Stomach smooth muscle (tissue), 2 donors: ENCODE measurements around the gene NANS.
"Not testable (repeated sequence)": the region's sequence is repeated elsewhere in the genome, so short reads cannot be mapped to it uniquely, and the experiment has no call there.

Experiments
- H3K27ac ChIP-seq: one replicate; pipeline ENCODE4 v1.7.0; 2013; ENCODE audit warnings: mild to moderate bottlenecking, low read length, inconsistent platforms
- H3K27me3 ChIP-seq, 2 donors: one replicate each; pipeline ENCODE4 v1.7.0; 2013; ENCODE audit warnings: low read length in 2 of 2; ENCODE audit not compliant: insufficient read depth in 2 of 2, control insufficient read depth in 1 of 2
- H3K36me3 ChIP-seq, 2 donors: one replicate each; pipeline ENCODE4 v1.7.0; 2013; ENCODE audit warnings: low read length in 2 of 2; ENCODE audit not compliant: control insufficient read depth in 2 of 2, insufficient read depth in 2 of 2
- H3K4me1 ChIP-seq: one replicate; pipeline ENCODE4 v1.7.0; 2013; ENCODE audit warnings: low read length; ENCODE audit not compliant: control insufficient read depth, insufficient read depth
- H3K4me3 ChIP-seq, 2 donors: one replicate each; pipeline ENCODE4 v1.7.0; 2013; ENCODE audit warnings: low read length in 2 of 2
- H3K9ac ChIP-seq, 2 donors: one replicate each; pipeline ENCODE4 v1.7.0; 2013; ENCODE audit warnings: low read length in 2 of 2, mild to moderate bottlenecking in 1 of 2
- H3K9me3 ChIP-seq, 2 donors: one replicate each; pipeline ENCODE4 v1.7.0; 2013; ENCODE audit warnings: low read length in 2 of 2; ENCODE audit not compliant: control insufficient read depth in 2 of 2
- donor health status: healthy.
- donor health status: Pancreatic carcinoma.

The NANS gene

DNA sequence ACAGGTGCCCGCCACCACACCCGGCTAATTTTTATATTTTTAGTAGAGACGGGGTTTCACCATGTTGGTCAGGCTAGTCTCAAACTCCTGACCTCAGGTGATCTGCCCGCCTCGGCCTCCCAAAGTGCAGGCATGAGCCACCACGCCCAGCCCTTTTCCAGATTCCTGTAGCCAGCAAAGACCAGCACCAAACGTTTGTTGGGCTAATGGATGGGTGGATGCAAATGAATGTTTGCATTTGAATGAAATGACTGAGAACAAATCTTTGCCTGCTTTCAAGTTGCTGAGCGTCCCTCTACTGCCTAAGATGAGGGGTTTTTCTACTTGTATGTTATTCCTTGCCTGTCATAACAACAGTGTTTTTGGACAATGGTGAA lies 20.0 kb downstream of the NANS start:
- H3K36me3 ChIP-seq = peaks cover 16 to 17% of the 10 kb centered on the region in 2 donors
- H3K4me1 ChIP-seq, H3K27ac ChIP-seq, H3K9ac ChIP-seq, H3K4me3 ChIP-seq, H3K27me3 ChIP-seq, H3K9me3 ChIP-seq: not testable (repeated sequence)

GRCh38 chr9:98078895-98079294 lies 22.4 kb downstream of the NANS start:
- Histone ChIP-seq H3K9ac (no peak overlapping the region), H3K4me3 (no peak overlapping the region), H3K27me3 (no peaks in the 10 kb centered on the region), H3K9me3 (no peaks in the 10 kb centered on the region), H3K27ac (no peak overlapping the region), H3K4me1 (peaks cover 6% of the 10 kb centered on the region), H3K36me3 (peaks cover 32 to 34% of the 10 kb centered on the region in 2 donors)

- no peak overlapping the region for H3K27ac ChIP-seq
- no peaks in the 10 kb centered on the region for H3K27me3 ChIP-seq
- H3K36me3 ChIP-seq = peaks cover 32 to 34% of the 10 kb centered on the region in 2 donors
- no peaks in the 10 kb centered on the region for H3K9me3 ChIP-seq
- H3K4me1 ChIP-seq = no peaks in the 10 kb centered on the region
- H3K9ac ChIP-seq = no peak overlapping the region
- no peak overlapping the region for H3K4me3 ChIP-seq
Measured at GRCh38 chr9:98080326-98080725, 23.8 kb downstream of the NANS start.

DNA sequence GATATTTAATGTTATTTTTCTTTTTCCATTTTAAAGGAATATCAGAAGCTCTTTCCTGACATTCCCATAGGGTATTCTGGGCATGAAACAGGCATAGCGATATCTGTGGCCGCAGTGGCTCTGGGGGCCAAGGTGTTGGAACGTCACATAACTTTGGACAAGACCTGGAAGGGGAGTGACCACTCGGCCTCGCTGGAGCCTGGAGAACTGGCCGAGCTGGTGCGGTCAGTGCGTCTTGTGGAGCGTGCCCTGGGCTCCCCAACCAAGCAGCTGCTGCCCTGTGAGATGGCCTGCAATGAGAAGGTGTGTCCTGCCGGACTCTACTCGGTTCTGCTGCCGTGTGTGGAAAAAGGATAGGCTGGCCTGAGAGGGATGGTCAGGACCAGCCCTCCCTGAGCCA lies 24.2 kb downstream of the NANS start:
- no peaks in the 10 kb centered on the region for H3K27me3 ChIP-seq
- no peak overlapping the region for H3K27ac ChIP-seq
- H3K4me3 ChIP-seq = no peak overlapping the region
- H3K9ac ChIP-seq = no peak overlapping the region
- no peaks in the 10 kb centered on the region for H3K4me1 ChIP-seq
- H3K36me3 ChIP-seq = peaks cover 32 to 34% of the 10 kb centered on the region in 2 donors
- no peaks in the 10 kb centered on the region for H3K9me3 ChIP-seq

DNA sequence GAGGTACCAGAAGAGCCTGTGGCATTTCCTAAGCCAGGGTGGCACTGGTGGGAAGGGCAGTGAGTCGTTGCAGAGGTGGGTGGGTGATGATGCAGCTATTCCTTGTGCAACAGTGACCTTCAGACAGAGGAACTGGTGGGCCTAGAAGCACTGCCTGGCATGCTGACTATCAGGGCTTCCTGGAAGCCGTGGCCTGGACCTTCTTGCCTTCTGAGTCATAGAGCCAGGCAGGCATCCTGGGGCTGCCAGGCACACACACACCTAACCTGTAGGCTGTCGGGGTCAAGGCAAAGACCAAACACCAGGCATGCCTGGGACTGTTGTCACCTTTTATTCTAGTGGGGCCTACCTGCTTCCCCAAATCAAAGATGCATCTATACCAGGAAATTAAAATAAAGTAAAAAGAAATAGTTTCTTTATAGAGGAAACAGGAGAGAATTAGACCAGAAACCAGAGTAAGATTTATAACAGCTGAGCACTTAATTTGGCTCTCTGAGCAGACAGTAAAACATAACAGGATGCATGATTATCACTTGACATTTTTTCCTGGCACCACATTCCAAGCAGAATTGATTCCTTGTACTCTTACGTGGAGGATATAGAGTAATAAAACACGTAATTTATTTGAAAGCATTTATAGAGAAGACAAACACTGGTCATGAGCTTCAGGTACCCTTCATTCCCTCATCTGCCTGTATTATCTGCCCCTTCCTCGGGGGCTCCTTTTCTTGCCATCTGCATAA lies 25.1 kb downstream of the NANS start:
- Histone ChIP-seq H3K9me3 (no peaks in the 10 kb centered on the region), H3K4me3 (no peak overlapping the region), H3K27me3 (no peaks in the 10 kb centered on the region), H3K4me1 (no peaks in the 10 kb centered on the region), H3K27ac (no peak overlapping the region), H3K9ac (no peak overlapping the region), H3K36me3 (peaks cover 32 to 34% of the 10 kb centered on the region in 2 donors)

DNA sequence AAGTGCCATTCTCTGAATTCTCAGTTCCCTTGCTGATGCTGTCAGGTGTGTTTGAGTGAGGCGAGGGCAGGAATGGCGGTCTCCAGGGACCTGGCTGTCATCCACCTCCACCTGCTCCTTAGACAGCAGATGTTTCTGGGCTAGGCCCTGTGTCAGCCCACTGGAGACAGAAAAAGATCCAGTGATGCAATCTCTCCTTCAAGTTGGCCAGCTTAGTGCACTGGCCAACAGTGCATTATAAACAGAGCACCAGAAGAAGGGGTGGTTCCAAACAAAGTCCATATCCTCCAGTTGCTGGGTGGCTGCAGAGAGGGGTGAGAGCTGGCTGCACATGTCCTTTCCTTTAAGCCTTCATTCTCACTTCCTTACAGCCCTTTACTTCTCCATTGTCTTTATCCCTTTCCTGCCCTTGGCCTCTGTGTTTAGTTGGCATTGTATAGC lies 26.5 kb downstream of the NANS start:
- H3K36me3 ChIP-seq = peaks cover 25 to 29% of the 10 kb centered on the region in 2 donors
- H3K27me3 ChIP-seq = no peaks in the 10 kb centered on the region
- H3K4me1 ChIP-seq = peaks cover 4% of the 10 kb centered on the region
- no peak overlapping the region for H3K4me3 ChIP-seq
- H3K9me3 ChIP-seq = no peaks in the 10 kb centered on the region
- no peak overlapping the region for H3K9ac ChIP-seq
- H3K27ac ChIP-seq = no peak overlapping the region

DNA sequence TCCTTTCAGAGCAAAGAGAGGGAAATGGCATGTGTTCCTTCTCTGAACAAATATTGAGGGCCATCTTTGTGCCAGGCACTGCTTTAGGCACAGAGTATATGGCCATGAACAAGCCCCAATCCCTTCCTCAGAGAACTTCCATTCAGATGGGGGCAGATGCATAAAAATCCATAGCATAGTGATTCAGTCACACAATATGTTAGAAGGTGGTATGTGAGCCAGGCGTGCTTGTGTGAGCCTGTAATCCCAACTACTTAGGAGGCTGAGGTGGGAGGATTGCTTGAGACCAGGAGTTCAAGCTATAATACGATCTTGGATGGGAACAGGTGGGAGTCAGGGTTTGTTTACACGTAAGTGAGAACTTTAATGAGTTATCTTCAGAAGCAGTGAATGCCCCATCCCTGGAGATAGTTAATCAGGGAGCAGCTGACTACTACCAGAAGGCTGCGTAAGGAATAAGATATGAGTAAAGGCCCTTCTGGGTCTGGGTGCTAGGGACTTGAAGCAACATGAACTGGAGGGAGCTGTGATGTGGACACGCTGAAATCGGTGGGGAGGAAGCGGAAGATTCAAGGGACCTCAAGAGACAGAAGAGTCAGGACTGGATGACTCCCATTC lies 27.1 kb downstream of the NANS start:
- Histone ChIP-seq H3K9me3 (no peaks in the 10 kb centered on the region), H3K9ac (no peak overlapping the region), H3K4me1 (peaks cover 4% of the 10 kb centered on the region), H3K36me3 (peaks cover 24 to 29% of the 10 kb centered on the region in 2 donors), H3K27ac (no peak overlapping the region), H3K4me3 (no peak overlapping the region), H3K27me3 (no peaks in the 10 kb centered on the region)

GRCh38 chr9:98084396-98084795 lies 27.9 kb downstream of the NANS start:
- Histone ChIP-seq H3K27me3 (no peaks in the 10 kb centered on the region), H3K27ac (no peak overlapping the region), H3K9me3 (no peaks in the 10 kb centered on the region), H3K4me3 (no peak overlapping the region), H3K9ac (no peak overlapping the region), H3K36me3 (peaks cover 24 to 29% of the 10 kb centered on the region in 2 donors), H3K4me1 (peaks cover 4% of the 10 kb centered on the region)

- Histone ChIP-seq H3K36me3 (peaks cover 24 to 29% of the 10 kb centered on the region in 2 donors), H3K27me3 (no peaks in the 10 kb centered on the region), H3K4me1 (peaks cover 4% of the 10 kb centered on the region), H3K9me3 (no peaks in the 10 kb centered on the region), H3K27ac (no peak overlapping the region), H3K9ac (no peak overlapping the region), H3K4me3 (no peak overlapping the region)
Measured at GRCh38 chr9:98085058-98085457, 28.5 kb downstream of the NANS start.

- Histone ChIP-seq H3K27ac (no peak overlapping the region), H3K4me3 (no peak overlapping the region), H3K9ac (no peak overlapping the region), H3K9me3 (no peaks in the 10 kb centered on the region), H3K4me1 (peaks cover 4% of the 10 kb centered on the region), H3K36me3 (peaks cover 20 to 24% of the 10 kb centered on the region in 2 donors), H3K27me3 (no peaks in the 10 kb centered on the region)
Measured at GRCh38 chr9:98085944-98086343, 29.4 kb downstream of the NANS start.

DNA sequence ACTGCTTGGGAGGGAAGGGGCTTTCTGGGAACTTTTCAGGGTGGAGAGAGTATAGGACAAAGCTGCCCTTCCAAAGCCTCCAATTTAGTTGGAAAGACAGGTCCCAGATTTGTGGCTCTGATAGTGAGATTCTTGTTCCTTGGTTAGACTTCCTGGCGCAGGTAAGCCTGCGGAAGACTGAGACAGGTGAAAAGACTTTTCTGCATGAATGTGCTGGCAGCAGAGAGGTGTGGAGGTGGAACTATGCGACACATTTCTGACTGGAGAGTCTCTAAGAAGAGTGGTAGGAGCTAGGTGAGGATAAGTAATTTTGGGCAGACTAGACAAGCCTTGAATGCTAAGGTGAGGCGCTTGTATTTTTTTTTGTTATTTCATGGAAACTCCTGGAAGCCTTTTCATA lies 29.9 kb downstream of the NANS start:
- Histone ChIP-seq H3K27ac (no peak overlapping the region), H3K9me3 (no peaks in the 10 kb centered on the region), H3K4me3 (no peak overlapping the region), H3K9ac (no peak overlapping the region), H3K27me3 (no peaks in the 10 kb centered on the region), H3K4me1 (peaks cover 4% of the 10 kb centered on the region), H3K36me3 (peaks cover 15 to 19% of the 10 kb centered on the region in 2 donors)
